T-helper 1 cell treated with Interleukin-12 subunit alpha and Interleukin-12 subunit beta and Interleukin-4 antibody, amounts not matched to agents 30 μg/mL and 1 μg/mL, for 36 hours (primary cell): ENCODE data around the gene PPP2R3B.
"Not testable (repeated sequence)": the region's sequence is repeated elsewhere in the genome, so short reads cannot be mapped to it uniquely, and the experiment has no call there.

Experiments used
- H3K27ac Mint-ChIP-seq: one replicate; pipeline ENCODE4 v1.8.0; 2021; ENCODE audit warnings: mild to moderate bottlenecking, mixed read lengths
- H3K27me3 Mint-ChIP-seq: one replicate; pipeline ENCODE4 v1.8.0; 2021; ENCODE audit warnings: low read depth, mixed read lengths
- H3K36me3 Mint-ChIP-seq: one replicate; pipeline ENCODE4 v1.8.0; 2021; ENCODE audit warnings: low read depth, mixed read lengths
- H3K4me1 Mint-ChIP-seq: one replicate; pipeline ENCODE4 v1.8.0; 2021; ENCODE audit warnings: low read depth, mixed read lengths
- H3K4me3 Mint-ChIP-seq: one replicate; pipeline ENCODE4 v1.8.0; 2021; ENCODE audit warnings: mild to moderate bottlenecking, moderate library complexity, mixed read lengths
- H3K9me3 Mint-ChIP-seq: one replicate; pipeline ENCODE4 v1.8.0; 2021; ENCODE audit warnings: mixed read lengths

PPP2R3B gene

DNA sequence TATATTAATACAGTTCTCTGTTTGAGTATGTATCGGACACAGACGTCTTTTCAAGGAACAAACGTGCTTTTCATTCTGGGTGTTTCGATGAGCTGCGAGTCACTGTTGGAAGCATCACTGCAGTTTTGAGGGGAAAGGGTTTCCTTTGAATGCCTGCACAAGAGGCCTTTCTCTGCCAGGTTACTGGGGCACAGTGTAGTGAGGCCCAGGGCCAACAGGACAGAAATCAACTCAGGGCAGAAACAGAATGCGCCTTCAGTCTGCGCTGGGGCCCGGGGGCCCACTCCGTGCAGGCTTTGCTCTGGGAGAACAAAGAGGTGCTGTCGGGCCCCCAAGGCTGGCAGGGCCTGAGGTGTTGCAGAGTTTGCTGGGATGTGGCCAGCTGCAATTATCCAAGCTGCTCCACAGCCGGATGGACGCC lies 2.3 kb upstream of the PPP2R3B start:
- H3K4me1 Mint-ChIP-seq, result peaks cover 6% of the 10 kb centered on the region
- peak overlapping the region; percentile 62 for H3K27ac Mint-ChIP-seq
- H3K27me3 Mint-ChIP-seq, result peaks cover 4% of the 10 kb centered on the region
- no peaks in the 10 kb centered on the region for H3K9me3 Mint-ChIP-seq
- peaks cover 3% of the 10 kb centered on the region for H3K36me3 Mint-ChIP-seq
- H3K4me3 Mint-ChIP-seq, result no peak overlapping the region

DNA sequence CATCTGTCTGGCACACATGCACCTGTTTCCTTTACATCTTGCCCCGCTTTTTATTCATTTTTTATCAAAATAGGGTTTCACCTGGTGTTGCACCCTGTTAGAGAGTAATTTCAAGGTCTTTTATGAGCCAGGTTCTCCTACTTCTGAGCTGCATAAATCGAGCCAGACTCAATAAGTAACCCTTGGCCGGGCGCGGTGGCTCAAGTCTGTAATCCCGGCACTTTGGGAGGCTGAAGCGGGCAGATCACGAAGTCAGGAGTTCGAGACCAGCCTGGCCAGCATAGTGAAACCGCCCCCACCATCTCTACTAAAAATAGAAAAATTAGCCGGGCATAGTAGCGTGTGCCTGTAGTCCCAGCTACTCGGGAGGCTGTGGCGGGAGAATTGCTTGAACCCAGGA lies 1.0 kb upstream of the PPP2R3B start:
- peaks cover 6% of the 10 kb centered on the region for H3K4me1 Mint-ChIP-seq
- H3K27ac Mint-ChIP-seq, result peak overlapping the region; percentile 98

GRCh38 chrX:386239-386767 lies 404 bp downstream of the PPP2R3B start:
- no peaks in the 10 kb centered on the region for H3K9me3 Mint-ChIP-seq
- H3K36me3 Mint-ChIP-seq, result peaks cover 3% of the 10 kb centered on the region
- peaks cover 4% of the 10 kb centered on the region for H3K27me3 Mint-ChIP-seq
- peak overlapping the region; percentile 45 for H3K27ac Mint-ChIP-seq
- peaks cover 7% of the 10 kb centered on the region for H3K4me1 Mint-ChIP-seq
- H3K4me3 Mint-ChIP-seq, result peak overlapping the region; percentile 60

More for the DNA sequence above, 1.0 kb upstream of the PPP2R3B start:
- Mint-ChIP-seq H3K4me3 (peak overlapping the region; percentile 92), H3K27me3 (peaks cover 4% of the 10 kb centered on the region), H3K9me3 (no peaks in the 10 kb centered on the region), H3K36me3 (peaks cover 3% of the 10 kb centered on the region)

DNA sequence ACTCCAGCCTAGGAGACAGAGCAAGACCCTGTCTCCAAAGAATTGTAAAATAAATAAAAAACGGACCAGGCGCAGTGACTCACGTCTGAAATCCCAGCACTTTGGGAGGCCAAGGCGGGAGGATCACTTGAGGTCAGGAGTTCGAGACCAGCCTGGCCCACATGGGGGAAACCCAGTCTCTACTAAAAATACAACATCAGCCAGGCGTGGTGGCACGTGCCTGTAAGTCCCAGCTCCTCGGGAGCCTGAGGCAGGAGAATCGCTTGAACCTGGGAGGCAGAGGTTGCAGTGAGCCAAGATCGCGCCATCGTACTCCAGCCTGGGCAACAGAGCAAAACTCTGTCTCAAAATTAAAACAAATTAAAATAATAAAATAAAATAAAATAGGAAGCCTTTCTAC lies 971 bp downstream of the PPP2R3B start:
- not testable (repeated sequence) for H3K36me3 Mint-ChIP-seq, H3K4me1 Mint-ChIP-seq, H3K27me3 Mint-ChIP-seq, H3K9me3 Mint-ChIP-seq
- Mint-ChIP-seq H3K4me3 (peak overlapping the region; percentile 60), H3K27ac (peak overlapping the region; percentile 45)

DNA sequence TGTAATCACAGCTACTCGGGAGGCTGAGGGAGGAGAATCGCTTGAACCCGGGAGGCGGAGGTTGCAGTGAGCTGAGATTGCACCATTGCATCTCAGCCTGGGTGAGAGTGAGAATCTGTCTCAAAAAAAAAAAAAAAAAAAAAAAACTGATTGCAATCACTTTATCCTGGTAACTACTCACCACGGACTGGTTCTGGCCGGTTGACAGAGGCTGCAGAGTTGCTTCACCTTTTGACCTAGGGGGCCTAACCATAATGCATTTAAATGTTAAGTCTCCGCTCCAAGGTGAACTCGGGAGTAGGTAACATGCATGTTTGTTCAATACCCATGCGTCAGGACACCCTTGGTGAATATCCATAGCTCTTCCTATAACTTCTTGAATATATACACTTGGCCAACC lies 1.8 kb downstream of the PPP2R3B start:
- H3K36me3 Mint-ChIP-seq, result peaks cover 3% of the 10 kb centered on the region
- H3K4me3 Mint-ChIP-seq, result no peak overlapping the region
- peaks cover 8% of the 10 kb centered on the region for H3K4me1 Mint-ChIP-seq
- no peak overlapping the region for H3K27ac Mint-ChIP-seq
- peaks cover 4% of the 10 kb centered on the region for H3K27me3 Mint-ChIP-seq
- H3K9me3 Mint-ChIP-seq, result no peaks in the 10 kb centered on the region

DNA sequence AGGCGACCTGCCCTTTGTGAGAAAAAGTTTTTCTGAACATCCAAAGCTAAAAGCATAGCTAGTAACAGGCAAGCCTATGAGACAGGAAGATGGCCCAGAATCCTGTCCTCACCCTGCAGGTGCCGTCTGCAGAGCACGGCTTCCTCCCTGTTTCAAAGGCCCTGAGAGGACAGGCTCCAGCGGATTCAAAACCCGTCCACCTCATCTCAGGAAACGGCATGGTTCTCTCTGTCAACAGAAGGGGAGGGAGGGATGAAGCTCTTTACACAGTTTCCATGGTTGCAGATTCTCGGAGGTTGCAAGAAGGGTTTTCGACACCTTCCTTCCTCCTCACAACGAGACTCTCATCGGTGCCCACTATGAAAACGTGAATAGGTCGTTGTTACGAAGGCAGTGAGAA lies 8.3 kb downstream of the PPP2R3B start:
- Mint-ChIP-seq H3K4me1 (peaks cover 14% of the 10 kb centered on the region), H3K4me3 (no peak overlapping the region), H3K27ac (peak overlapping the region; percentile 36), H3K9me3 (no peaks in the 10 kb centered on the region), H3K27me3 (peaks cover 18% of the 10 kb centered on the region), H3K36me3 (no peaks in the 10 kb centered on the region)

GRCh38 chrX:376206-376605 lies 10.5 kb downstream of the PPP2R3B start:
- not testable (repeated sequence) for H3K4me3 Mint-ChIP-seq, H3K9me3 Mint-ChIP-seq, H3K36me3 Mint-ChIP-seq, H3K27ac Mint-ChIP-seq
- Mint-ChIP-seq H3K4me1 (peaks cover 21% of the 10 kb centered on the region), H3K27me3 (peaks cover 35% of the 10 kb centered on the region)

DNA sequence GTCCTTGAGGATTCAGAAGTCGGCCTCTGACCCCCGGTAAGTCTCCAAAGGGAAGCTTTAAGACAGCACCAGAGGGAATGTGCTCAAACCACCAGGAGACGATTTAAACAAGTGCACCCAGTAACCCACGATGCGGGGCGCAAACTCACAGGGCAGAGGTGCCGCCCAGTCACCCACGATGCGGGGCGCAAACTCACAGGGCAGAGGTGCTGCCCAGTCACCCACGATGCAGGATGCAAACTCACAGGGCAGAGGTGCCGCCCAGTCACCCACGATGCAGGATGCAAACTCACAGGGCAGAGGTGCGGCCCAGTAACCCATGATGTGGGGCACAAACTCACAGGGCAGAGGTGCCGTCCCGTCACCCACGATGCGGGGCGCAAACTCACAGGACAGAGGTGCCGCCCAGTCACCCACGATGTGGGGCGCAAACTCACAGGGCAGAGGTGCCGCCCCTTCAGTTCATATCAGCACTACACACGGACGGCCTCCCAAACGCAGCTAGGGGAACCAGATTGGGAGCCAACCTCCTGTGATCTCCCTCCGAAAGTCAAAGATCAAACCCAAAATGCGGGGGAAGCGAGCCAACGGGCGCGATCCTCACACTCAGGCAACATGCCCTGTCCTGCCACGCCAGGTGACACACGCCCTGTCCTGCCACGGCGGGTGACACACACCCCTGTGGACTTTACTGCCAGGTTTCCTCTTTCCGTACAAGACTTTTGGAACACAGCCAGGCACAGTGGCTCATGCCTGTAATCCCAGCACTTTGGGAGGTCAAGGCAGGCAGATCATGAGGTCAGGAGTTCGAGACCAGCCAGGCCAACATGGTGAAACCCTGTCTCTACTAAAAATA lies 11.3 kb downstream of the PPP2R3B start:
- no peaks in the 10 kb centered on the region for H3K9me3 Mint-ChIP-seq
- peaks cover 41% of the 10 kb centered on the region for H3K27me3 Mint-ChIP-seq
- H3K27ac Mint-ChIP-seq, result no peak overlapping the region
- H3K4me3 Mint-ChIP-seq, result peak overlapping the region; percentile 30
- H3K36me3 Mint-ChIP-seq, result peaks cover 3% of the 10 kb centered on the region
- H3K4me1 Mint-ChIP-seq, result peaks cover 21% of the 10 kb centered on the region

DNA sequence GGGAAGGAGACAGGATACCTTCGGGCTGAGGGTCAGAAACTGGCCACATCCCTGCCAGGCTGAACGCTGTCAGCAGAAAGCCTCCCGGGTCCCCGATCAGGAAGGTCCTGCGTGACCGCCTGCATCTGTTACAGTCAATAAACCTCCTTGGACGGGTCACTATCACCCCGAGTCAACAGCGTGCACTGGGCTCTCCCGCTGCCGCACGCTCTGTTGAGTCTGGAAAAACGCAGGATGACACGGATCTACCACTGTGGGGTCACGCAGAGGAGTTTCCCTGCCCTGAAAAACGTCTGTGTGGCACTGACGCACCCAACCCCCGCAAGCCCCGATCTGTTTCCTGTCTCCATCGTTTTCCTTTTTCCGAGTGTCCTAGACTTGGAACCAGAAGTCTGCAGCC lies 12.1 kb downstream of the PPP2R3B start:
- Mint-ChIP-seq H3K9me3 (no peaks in the 10 kb centered on the region), H3K27ac (no peak overlapping the region), H3K27me3 (peaks cover 41% of the 10 kb centered on the region), H3K4me3 (peak overlapping the region; percentile 30), H3K36me3 (peaks cover 3% of the 10 kb centered on the region), H3K4me1 (peaks cover 21% of the 10 kb centered on the region)

DNA sequence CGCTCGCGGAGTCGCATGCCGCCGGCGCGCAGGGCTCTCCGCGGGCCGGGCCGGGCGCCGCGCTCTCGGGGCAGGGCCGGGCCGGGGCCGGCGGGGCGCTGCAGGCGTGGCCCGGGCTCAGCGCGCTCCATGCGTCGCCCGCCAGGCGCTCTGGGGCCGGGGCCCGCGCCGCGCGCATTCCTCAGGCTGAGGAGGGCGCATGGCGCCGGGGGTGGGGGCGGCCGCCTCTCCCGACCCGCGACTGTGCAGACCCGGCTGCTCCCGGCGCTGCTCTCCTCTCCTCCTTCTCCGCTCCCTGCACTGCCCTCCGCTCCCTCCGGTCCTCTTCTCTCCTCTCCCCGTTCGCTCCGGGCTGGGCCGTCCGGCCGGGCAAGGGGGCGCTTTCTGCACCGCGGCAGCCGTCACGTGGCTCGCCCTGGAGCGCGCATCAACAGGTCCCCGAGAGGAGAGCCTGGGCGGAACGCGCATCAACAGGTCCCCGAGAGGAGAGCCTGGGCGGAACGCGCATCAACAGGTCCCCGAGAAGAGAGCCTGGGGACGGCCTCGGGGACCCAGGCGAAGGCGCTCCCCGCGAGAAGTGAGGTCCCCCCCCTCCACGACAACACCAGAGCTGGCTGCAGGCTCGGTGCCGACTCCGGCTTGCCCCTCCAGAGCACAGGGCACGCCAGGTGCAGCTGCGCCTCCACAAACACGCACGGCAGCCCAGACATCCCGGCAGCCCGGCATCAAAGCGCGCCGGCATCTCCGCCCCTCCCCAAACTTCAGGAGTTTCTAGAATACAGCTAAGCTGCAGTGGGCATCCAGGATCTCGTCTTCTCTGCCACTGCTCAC lies 12.9 kb downstream of the PPP2R3B start:
- no peaks in the 10 kb centered on the region for H3K9me3 Mint-ChIP-seq
- H3K27ac Mint-ChIP-seq, result no peak overlapping the region
- peaks cover 41% of the 10 kb centered on the region for H3K27me3 Mint-ChIP-seq

GRCh38 chrX:372856-373640 lies 13.7 kb downstream of the PPP2R3B start:
- H3K9me3 Mint-ChIP-seq, result no peaks in the 10 kb centered on the region
- no peak overlapping the region for H3K27ac Mint-ChIP-seq
- H3K4me1 Mint-ChIP-seq, result peaks cover 12% of the 10 kb centered on the region
- peaks cover 3% of the 10 kb centered on the region for H3K36me3 Mint-ChIP-seq
- peaks cover 41% of the 10 kb centered on the region for H3K27me3 Mint-ChIP-seq
- peak overlapping the region; percentile 7 for H3K4me3 Mint-ChIP-seq

More for the DNA sequence above, 12.9 kb downstream of the PPP2R3B start:
- peaks cover 3% of the 10 kb centered on the region for H3K36me3 Mint-ChIP-seq
- peak overlapping the region; percentile 79 for H3K4me3 Mint-ChIP-seq
- H3K4me1 Mint-ChIP-seq, result peaks cover 19% of the 10 kb centered on the region

- H3K4me1 Mint-ChIP-seq, result peaks cover 16% of the 10 kb centered on the region
- H3K4me3 Mint-ChIP-seq, result peak overlapping the region; percentile 9
- no peak overlapping the region for H3K27ac Mint-ChIP-seq
- H3K27me3 Mint-ChIP-seq, result peaks cover 41% of the 10 kb centered on the region
- peaks cover 3% of the 10 kb centered on the region for H3K36me3 Mint-ChIP-seq
- H3K9me3 Mint-ChIP-seq, result no peaks in the 10 kb centered on the region
These were observed 14.8 kb downstream of the PPP2R3B start for GRCh38 chrX:371907-372306.

DNA sequence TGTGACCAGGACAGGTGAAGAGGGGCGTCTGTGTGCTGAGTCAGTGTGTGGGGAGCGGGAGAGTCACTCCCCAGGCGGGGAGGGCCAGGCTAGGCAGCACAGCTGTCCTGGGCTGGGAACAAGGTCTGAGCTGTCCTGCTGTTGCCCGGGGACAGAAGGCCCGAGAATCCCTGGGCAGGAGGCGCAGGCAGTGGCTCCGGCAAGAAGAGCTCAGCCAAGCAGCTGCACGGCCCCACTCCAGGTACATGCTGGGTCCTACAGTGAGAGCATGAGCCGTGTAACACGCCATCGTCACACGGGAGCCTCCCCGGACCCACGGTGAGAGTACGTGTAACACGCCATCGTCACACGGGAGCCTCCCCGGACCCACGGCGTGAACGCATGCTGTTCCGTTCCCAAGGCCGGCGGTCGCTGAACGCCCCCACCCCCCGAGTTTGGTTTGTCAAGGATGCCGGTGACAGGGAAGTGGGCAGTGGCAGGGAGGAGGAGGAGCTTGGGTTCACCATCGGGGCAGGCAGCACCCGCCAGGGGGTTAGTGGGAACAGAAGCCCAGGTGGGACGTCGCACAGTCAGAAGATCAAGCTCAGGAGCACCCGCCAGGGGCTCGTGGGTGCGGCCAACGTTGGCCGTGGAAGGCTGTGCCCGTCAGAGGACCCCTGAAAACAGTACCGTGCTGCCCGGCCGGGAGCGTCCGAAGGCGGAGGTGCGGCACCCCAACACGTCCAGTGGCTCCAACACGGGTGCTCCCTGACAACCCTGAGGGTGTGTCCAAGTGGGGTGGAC lies 15.6 kb downstream of the PPP2R3B start:
- Mint-ChIP-seq H3K27me3 (peaks cover 41% of the 10 kb centered on the region), H3K27ac (no peak overlapping the region)

More for the DNA sequence above, 15.6 kb downstream of the PPP2R3B start:
- peaks cover 16% of the 10 kb centered on the region for H3K4me1 Mint-ChIP-seq
- H3K4me3 Mint-ChIP-seq, result peak overlapping the region; percentile 40
- no peaks in the 10 kb centered on the region for H3K9me3 Mint-ChIP-seq
- H3K36me3 Mint-ChIP-seq, result peaks cover 3% of the 10 kb centered on the region
